BJ (cell line): ENCODE results near the gene KCNG4. TPM values are rescaled to one million over a fixed set of nuclear protein-coding genes. Genes with fewer than 3 reads are reported as not detected.

Source experiments
- CTCF ChIA-PET: fragments of 350-600 bp; formaldehyde crosslinking; extraction: SDS; loops from one replicate; lab custom pipeline; 2021; ENCODE audit warnings: antibody characterized with exemption, inconsistent platforms; lab: Yijun Ruan, JAX
- POLR2A ChIA-PET: fragments of 300-600 bp; sonication (Branson Sonifier 250); formaldehyde crosslinking; extraction: SDS; loops from one replicate; lab custom pipeline; 2021; ENCODE audit warnings: antibody characterized with exemption; lab: Charles Lee
- DNase-seq: peaks from one replicate; pipeline ENCODE4 v3.0.0-alpha.2; 2011; ENCODE audit warnings: low read depth
- H3K27me3 ChIP-seq: 2 replicates; pipeline ENCODE4 v1.6.0; 2011; ENCODE audit warnings: low read length; ENCODE audit not compliant: control insufficient read depth, insufficient read depth
- H3K36me3 ChIP-seq: 2 replicates; pipeline ENCODE4 v1.5.1; 2011; ENCODE audit warnings: low read length; ENCODE audit not compliant: control insufficient read depth, insufficient read depth
- H3K4me3 ChIP-seq: 2 replicates; pipeline ENCODE4 v1.5.1; 2011; ENCODE audit warnings: low read depth, mild to moderate bottlenecking, control low read depth, low read length
- polyA plus RNA-seq: library from polyadenylated mRNA; depleted of rRNA; stranded (reverse); fragments of >200 nt; gene quantifications from 2 replicates; pipeline ENCODE4 v1.2.3, GENCODE V29; 2011
- TF ChIP-seq, protein P1 (sequence below): IDR thresholded peaks from 2 replicates; pipeline ENCODE4 v1.5.1; 2011; ENCODE audit warnings: low read depth, mild to moderate bottlenecking, control low read depth, inconsistent platforms, low read length, moderate library complexity; ENCODE audit not compliant: insufficient read depth

The KCNG4 gene
- polyA plus RNA-seq, 1 experiment = not detected

GRCh38 chr16:84252184-84252583 lies 12.4 kb upstream of the KCNG4 start:
- Histone ChIP-seq H3K4me3 (no peak overlapping the region), H3K27me3 (peaks cover 9% of the 10 kb centered on the region), H3K36me3 (no peaks in the 10 kb centered on the region)
- TF ChIP-seq, protein P1, sequence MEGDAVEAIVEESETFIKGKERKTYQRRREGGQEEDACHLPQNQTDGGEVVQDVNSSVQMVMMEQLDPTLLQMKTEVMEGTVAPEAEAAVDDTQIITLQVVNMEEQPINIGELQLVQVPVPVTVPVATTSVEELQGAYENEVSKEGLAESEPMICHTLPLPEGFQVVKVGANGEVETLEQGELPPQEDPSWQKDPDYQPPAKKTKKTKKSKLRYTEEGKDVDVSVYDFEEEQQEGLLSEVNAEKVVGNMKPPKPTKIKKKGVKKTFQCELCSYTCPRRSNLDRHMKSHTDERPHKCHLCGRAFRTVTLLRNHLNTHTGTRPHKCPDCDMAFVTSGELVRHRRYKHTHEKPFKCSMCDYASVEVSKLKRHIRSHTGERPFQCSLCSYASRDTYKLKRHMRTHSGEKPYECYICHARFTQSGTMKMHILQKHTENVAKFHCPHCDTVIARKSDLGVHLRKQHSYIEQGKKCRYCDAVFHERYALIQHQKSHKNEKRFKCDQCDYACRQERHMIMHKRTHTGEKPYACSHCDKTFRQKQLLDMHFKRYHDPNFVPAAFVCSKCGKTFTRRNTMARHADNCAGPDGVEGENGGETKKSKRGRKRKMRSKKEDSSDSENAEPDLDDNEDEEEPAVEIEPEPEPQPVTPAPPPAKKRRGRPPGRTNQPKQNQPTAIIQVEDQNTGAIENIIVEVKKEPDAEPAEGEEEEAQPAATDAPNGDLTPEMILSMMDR = no peak
- ChIA-PET POLR2A (no interaction called here), CTCF (no interaction called here)
- DNase-seq = no peak

DNA sequence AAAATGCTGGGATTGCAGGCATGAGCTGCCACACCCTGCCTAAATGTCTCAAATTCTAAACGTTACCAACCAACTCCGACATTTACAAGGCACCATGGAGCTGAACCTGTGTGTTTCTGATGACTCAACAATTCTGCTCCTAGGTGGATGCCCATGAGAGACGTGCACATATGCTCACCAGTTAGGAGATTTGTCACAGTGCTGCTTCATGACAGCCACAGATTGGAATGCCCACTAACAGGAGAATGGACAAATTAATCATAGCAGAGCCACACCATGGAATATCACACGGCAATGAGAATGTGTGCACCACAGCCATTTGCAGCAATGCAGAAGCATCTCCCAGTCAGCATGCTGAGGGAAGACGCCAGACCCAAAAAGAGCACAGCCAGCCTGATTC lies 8.0 kb upstream of the KCNG4 start:
- TF ChIP-seq, protein P1 = no peak
- Histone ChIP-seq H3K36me3 (no peaks in the 10 kb centered on the region), H3K27me3 (peaks cover 3% of the 10 kb centered on the region), H3K4me3 (no peak overlapping the region)
- no peak for DNase-seq
- ChIA-PET POLR2A (no interaction called here), CTCF (interaction anchor here (1.1 kb wide), 1 partner anchor 164 kb away, joined by 3 read pairs; no protein-coding TSS in a partner anchor)

DNA sequence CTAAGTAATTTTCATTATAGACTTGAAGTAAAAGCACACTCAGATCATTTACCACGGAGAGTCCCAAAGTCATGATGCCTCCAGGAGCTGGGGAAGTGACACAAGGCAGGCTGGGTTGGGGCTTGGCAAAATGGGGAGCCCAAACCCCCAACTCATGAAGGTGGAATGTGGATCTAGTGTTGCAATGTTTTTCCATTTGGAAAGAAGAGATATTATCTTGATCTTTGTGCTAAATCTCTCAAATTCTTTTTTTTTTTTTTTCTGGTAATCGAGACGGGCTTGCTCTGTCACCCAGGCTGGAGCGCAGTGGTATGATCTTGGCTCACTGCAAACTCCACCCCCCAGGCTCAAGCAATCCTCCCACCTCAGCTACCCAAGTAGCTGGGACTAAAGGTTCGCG lies 7.5 kb upstream of the KCNG4 start:
- no peak for DNase-seq
- Histone ChIP-seq H3K36me3 (no peaks in the 10 kb centered on the region), H3K4me3 (no peak overlapping the region), H3K27me3 (peaks cover 3% of the 10 kb centered on the region; the same call in 1 of the 2 replicates)
- ChIA-PET CTCF (interaction anchor here (1.1 kb wide), 1 partner anchor 163 kb away, joined by 3 read pairs; no protein-coding TSS in a partner anchor), POLR2A (no interaction called here)
- TF ChIP-seq, protein P1 = no peak

DNA sequence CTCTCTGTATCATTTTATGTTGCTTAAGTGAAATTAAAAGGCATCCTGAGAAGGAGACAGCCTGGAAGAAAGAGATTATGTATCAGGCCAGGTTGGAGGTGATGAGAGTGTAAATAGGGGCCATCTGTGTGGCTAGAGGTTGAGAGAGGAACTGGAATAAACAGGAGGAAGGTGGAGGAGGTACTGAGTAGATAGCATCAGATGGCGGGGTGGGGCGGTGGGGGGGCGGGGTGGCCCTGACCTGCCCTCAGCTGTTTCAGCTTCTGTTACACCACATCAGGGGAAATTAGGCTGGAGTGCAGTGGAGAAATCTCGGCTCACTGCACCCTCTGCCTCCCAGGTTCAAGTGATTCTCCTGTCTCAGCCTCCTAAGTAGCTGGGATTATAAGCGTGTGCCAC lies 6.9 kb upstream of the KCNG4 start:
- ChIA-PET POLR2A (no interaction called here), CTCF (interaction anchor here (1.1 kb wide), 1 partner anchor 162 kb away, joined by 3 read pairs; no protein-coding TSS in a partner anchor)
- no peak for DNase-seq
- Histone ChIP-seq H3K4me3 (no peak overlapping the region), H3K27me3 (peaks cover 3% of the 10 kb centered on the region), H3K36me3 (no peaks in the 10 kb centered on the region)
- TF ChIP-seq, protein P1 = no peak

DNA sequence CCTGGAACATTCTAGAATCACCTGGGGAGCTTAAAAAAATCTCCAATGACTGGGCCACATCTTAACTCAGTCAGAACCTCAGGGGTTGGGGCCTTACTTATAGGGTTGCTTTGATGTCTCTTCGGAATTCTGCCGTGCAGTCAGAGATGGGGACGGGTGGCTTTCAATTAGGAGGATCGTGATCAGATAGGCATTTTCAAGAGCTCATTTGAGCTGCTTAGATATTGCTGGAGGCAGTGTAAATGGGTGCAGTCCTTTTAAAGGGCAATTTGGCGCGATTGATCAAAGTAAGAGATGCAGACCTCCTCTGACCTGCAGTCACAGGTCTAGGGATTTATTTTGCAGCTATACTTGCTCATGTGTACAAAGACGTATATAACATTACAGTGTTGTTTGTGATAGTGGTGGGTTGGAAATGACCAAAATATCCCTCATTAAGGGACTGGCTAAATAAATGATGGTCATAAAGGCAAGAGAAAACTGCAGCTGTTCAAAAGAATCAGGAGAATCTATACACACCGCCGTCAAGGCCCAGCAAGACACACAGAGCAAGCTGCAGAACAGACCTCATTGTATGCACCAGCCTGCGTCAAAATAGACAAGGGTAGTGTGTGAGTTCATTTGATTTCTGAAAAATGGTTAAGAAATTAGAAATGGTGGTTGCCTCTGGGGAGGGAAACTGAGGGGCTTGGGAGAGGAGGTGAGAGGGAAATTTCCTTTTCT lies 6.3 kb upstream of the KCNG4 start:
- peaks cover 8% of the 10 kb centered on the region for H3K27me3 ChIP-seq
- H3K36me3 ChIP-seq = no peaks in the 10 kb centered on the region
- TF ChIP-seq, protein P1 = no peak
- ChIA-PET CTCF (no interaction called here), POLR2A (no interaction called here)
- DNase-seq = no peak
- no peak overlapping the region for H3K4me3 ChIP-seq
